Testis (tissue), 3 donors: ENCODE results near the gene TMEM203. TPM values are rescaled to one million over a fixed set of nuclear protein-coding genes. Genes with fewer than 3 reads are reported as not detected.
A peak's percentile ranks its signal among the peaks of the same experiment; 100 is the strongest.

Experiments used
- DNase-seq: peaks from one replicate; pipeline ENCODE4 v3.0.0-alpha.2; 2019
- H3K27ac ChIP-seq, 2 donors: fragments of 200-600 bp; sonication (generic); one replicate each; pipeline ENCODE4 v1.5.1; 2019
- H3K27me3 ChIP-seq: fragments of 200-600 bp; sonication (generic); one replicate; pipeline ENCODE4 v1.5.1; 2019
- H3K36me3 ChIP-seq: fragments of 200-600 bp; sonication (generic); one replicate; pipeline ENCODE4 v1.5.1; 2017; ENCODE audit warnings: low read depth; ENCODE audit errors: missing control alignments
- H3K4me1 ChIP-seq: fragments of 200-600 bp; sonication (generic); one replicate; pipeline ENCODE4 v1.5.1; 2019
- H3K4me3 ChIP-seq, 2 donors: fragments of 200-600 bp; sonication (generic); one replicate each; pipeline ENCODE4 v1.5.1; 2017 to 2019
- H3K9me3 ChIP-seq: fragments of 200-600 bp; sonication (generic); one replicate; pipeline ENCODE4 v1.5.1; 2017
- CTCF ChIP-seq, 3 experiments: fragments of 450-650 bp in 2 of 3; fragments of 200-600 bp in 1 of 3; sonication (generic) in 1 of 3; IDR thresholded peaks; one replicate each; pipeline ENCODE4 v1.5.1; 2016 to 2019; ENCODE audit warnings: antibody characterized with exemption in 3 of 3, mild to moderate bottlenecking in 2 of 3, moderate library complexity in 1 of 3
- POLR2A ChIP-seq: fragments of 450-650 bp; IDR thresholded peaks from one replicate; pipeline ENCODE4 v1.6.1; 2017; ENCODE audit warnings: antibody characterized with exemption, mild to moderate bottlenecking, moderate library complexity
- WGBS, 2 donors: methylation state at CpG; one replicate each; pipeline ENCODE4 v1.1.5; 2018; 5-methylcytosine and 5-hydroxymethylcytosine counted together
- intact Hi-C: fragments of 100-400 bp; cut with DNase I; formaldehyde crosslinking; loops from one replicate; pipeline ENCODE4 v1.15.1; 2023; ENCODE audit warnings: low total_unique reads
- polyA plus RNA-seq: library from polyadenylated mRNA; stranded (reverse); fragments of 350-450 nt; fragmentation: Illumina TruSeq; extraction: RNeasy Lipid Tissue Mini Kit (QIAGEN cat#74804); gene quantifications from one replicate; pipeline ENCODE4 v1.2.3, GENCODE V29; 2014; ENCODE audit warnings: low read depth, low replicate concordance; ENCODE audit not compliant: insufficient read depth
- total RNA-seq, 2 donors: library from RNA; depleted of rRNA; stranded (reverse); fragments of >200 nt; gene quantifications; one replicate each; pipeline ENCODE4 v1.2.3, GENCODE V29; 2016

The TMEM203 gene
- total and polyA plus RNA-seq, 3 donors from 2014 or later: 36.3 to 51.2 (median 48.0) TPM

- H3K4me3 ChIP-seq: peak within 1 kb of the TSS; percentile 64 to 72
- DNase-seq: peak; percentile 100
- H3K9me3 ChIP-seq: no peaks in the 10 kb centered on the region
- H3K4me1 ChIP-seq: peaks cover 52% of the 10 kb centered on the region
- intact Hi-C loops: no loop called here
- H3K27ac ChIP-seq: peak within 1 kb of the TSS; percentile 55 to 71
- TF ChIP-seq POLR2A (no peak), CTCF (IDR thresholded peaks at IDR 0.05) (peak in 1 of 3 experiments; percentile 1)
- no peaks in the 10 kb centered on the region for H3K36me3 ChIP-seq
- no peaks in the 10 kb centered on the region for H3K27me3 ChIP-seq
- 0% methylated on average over 34 of the region's 118 CpGs; no CpG with 5 or more reads in 1 of the 2 donors for WGBS, 2 donors
Observed at GRCh38 chr9:137200311-137201204, 4.9 kb downstream of the TMEM203 start, which contains the start of gene TPRN. TPRN (minus strand) TSS chr9:137200741; CDS start chr9:137200711, 30 bp downstream.

- Histone ChIP-seq H3K36me3 (no peaks in the 10 kb centered on the region), H3K27ac (no peak overlapping the region), H3K9me3 (no peaks in the 10 kb centered on the region), H3K4me1 (peaks cover 46% of the 10 kb centered on the region), H3K4me3 (no peak overlapping the region), H3K27me3 (no peaks in the 10 kb centered on the region)
- WGBS, 2 donors: 2 to 8% methylated on average over 7 to 38 of the region's 51 CpGs
- intact Hi-C loops: no loop called here
- no peak for DNase-seq
- TF ChIP-seq POLR2A (no peak), CTCF (IDR thresholded peaks at IDR 0.05) (no peak)
Observed at GRCh38 chr9:137199411-137200121, 5.9 kb downstream of the TMEM203 start.

GRCh38 chr9:137198902-137199283 lies 6.6 kb downstream of the TMEM203 start:
- no peak overlapping the region for H3K4me3 ChIP-seq
- DNase-seq: no peak
- H3K36me3 ChIP-seq: no peaks in the 10 kb centered on the region
- peaks cover 40% of the 10 kb centered on the region for H3K4me1 ChIP-seq
- 56% methylated on average over 11 of the region's 11 CpGs; no CpG with 5 or more reads in 1 of the 2 donors for WGBS, 2 donors
- intact Hi-C loops: no loop called here
- TF ChIP-seq POLR2A: no peak
- no peak for TF ChIP-seq CTCF (IDR thresholded peaks at IDR 0.05)
- no peaks in the 10 kb centered on the region for H3K27me3 ChIP-seq
- no peak overlapping the region for H3K27ac ChIP-seq
- no peaks in the 10 kb centered on the region for H3K9me3 ChIP-seq

GRCh38 chr9:137198051-137198901 lies 7.2 kb downstream of the TMEM203 start:
- WGBS, 2 donors: 70 to 84% methylated on average over 7 to 19 of the region's 19 CpGs
- Histone ChIP-seq H3K4me3 (no peak overlapping the region), H3K27me3 (no peaks in the 10 kb centered on the region), H3K36me3 (no peaks in the 10 kb centered on the region), H3K4me1 (peaks cover 36% of the 10 kb centered on the region), H3K27ac (no peak overlapping the region), H3K9me3 (no peaks in the 10 kb centered on the region)
- no peak for TF ChIP-seq POLR2A
- TF ChIP-seq CTCF (IDR thresholded peaks at IDR 0.05): no peak
- intact Hi-C loops: no loop called here
- no peak for DNase-seq
